Measurements from ENCODE around the gene RBCK1. TPM values are rescaled to one million over a fixed set of nuclear protein-coding genes. Genes with fewer than 3 reads are reported as not detected.
"Not testable (repeated sequence)": the region's sequence is repeated elsewhere in the genome, so short reads cannot be mapped to it uniquely, and the experiment has no call there.

The RBCK1 gene
- total RNA-seq, 1 experiment from 2014 or later = 208 TPM

GRCh38 chr20:434661-435419 lies 26.7 kb downstream of the RBCK1 start:
- DNase-seq (ENCODE audit: low spot score) = no peak

GRCh38 chr20:435558-435957 lies 27.5 kb downstream of the RBCK1 start:
- no peak for DNase-seq (ENCODE audit: low spot score)

DNA sequence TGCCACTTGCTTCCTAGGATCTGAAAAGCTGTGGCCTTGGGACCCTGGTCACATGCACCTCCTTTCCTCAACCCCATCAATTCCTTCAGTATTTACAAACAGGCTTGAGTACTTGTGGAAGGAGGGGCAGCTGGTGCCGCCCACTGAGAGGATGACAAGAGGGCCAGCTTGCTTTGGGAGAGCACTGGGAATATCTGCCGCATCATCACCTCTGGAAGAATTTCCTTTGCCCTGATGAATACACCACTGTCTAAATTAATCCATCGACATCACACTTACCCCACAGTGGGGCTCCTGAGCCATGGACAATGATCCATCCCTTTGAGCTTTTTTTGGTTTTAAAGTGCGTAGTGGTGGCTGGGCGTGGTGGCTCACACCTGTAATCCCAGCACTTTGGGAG lies 28.4 kb downstream of the RBCK1 start:
- no peak for DNase-seq (ENCODE audit: low spot score)

DNA sequence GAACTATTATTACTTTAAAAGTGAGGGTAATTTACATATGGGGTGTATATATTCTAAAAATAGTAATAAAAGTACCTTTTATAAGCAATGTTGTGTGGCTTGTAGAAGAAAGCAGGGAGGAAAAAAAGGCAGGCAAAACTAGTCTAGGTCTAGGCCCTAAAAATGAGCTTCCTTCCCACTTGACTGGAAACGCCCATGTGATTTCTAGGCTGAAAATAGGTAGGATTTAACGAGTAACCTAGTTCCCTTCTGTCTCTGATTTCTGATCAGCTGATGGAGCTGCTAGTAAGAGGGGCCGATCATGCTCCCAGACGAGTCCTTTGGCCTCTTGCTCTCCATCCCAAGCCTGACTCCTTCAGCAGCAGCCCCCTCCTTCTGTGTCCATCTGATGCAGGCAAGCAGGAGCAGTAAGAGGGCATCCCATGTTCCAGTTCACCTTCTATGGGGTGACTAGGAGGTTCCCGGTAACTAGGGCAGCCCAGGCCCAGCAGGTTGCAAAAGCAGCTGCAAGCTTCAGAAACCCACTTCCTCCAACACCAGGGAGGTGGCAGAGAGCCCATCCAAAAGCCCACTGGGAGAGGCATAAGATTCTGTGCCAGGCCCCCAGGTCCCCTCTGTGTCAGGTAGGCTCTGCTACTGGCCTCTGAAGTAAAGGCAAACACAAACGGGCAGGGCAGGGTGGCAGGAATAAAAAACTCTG lies 29.8 kb downstream of the RBCK1 start:
- no peak for DNase-seq (ENCODE audit: low spot score)

DNA sequence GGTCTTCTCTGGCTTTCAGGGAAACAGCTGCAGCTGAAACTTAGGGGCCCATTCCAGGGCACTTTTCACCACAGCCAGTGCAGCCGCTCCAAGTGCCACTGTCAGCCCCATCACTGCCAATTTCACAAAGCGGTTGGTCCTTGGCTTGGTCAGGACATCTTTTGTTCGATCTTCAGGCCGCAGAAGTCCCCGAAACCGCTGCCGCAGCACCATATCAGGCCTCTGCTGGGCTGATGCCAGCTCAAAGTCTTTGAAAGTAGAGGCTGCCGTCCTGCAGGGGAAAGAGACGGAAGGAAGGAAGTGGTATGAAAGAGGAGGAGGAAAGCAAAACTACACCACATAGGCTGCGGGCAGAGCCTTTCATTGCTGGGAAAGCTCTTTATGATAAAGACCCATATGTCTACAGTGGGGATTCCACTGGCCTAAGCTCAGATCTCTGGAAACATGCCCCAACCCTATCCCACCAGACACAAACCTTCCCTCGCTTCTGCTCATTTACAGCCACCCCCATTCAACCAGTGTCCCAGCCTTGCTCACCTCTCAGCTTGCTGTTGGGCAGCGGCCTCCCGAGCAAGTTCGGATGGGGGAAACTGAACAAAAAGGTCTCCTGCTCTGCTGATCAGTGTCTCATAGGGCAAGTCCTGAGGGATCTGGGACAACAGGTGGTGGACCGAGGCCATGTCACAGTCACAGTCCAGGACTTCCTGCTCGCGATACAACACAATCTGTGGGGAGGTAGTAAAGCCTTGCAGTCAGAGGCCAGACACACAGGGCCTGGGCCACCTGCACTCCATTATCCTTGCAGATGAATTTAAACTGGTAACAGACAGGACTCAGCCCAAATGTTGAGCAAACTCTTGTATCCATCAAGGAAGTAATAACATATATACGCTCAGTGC lies 30.7 kb downstream of the RBCK1 start:
- DNase-seq (ENCODE audit: low spot score) = no peak

GRCh38 chr20:440148-440547 lies 32.0 kb downstream of the RBCK1 start:
- no peak for DNase-seq (ENCODE audit: low spot score)

DNA sequence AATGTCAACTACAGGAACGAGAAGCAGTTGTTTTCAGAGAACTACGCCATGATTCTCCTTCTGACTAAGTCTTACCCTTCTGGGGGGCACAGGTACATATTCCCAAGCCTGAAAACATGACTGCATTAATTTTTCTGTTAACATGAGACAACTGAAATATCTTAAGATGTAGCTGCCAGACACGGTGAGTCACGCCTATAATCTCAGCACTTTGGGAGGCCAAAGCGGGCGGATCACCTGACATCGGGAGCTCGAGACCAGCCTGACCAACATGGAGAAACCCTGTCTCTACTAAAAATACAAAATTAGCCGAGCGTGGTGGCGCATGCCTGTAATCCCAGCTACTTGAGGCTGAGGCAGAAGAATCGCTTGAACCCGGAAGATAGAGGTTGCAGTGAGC lies 32.5 kb downstream of the RBCK1 start:
- DNase-seq (ENCODE audit: low spot score) = no peak

DNA sequence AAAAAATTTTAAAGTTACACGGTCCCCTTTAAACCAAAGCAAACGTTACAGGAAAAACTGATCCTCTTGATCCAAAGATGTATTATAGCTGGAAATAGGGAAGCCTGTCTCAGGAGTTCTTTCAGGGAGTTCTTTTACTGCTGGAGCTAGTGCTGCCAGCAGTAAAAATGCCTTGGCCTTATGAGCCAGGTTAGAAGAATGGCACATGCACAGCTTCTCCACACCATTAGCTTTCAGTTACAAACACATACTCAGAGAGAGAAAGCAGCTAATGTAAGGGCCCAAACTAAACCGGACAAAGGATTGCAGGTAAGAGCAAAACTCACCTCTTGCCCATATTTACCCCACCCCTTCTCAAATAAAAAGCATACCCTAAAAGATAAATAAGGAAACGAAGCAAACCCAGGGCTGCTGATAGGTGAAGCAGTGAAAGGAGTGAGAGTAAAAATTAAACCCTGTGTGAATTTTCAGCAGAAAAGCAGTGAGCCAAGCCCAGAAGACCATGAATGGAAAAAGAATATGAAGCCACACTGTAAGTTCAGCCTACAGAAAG lies 35.2 kb downstream of the RBCK1 start:
- no peak for DNase-seq (ENCODE audit: low spot score)

GRCh38 chr20:444117-444516 lies 36.0 kb downstream of the RBCK1 start:
- no peak for DNase-seq (ENCODE audit: low spot score)

DNA sequence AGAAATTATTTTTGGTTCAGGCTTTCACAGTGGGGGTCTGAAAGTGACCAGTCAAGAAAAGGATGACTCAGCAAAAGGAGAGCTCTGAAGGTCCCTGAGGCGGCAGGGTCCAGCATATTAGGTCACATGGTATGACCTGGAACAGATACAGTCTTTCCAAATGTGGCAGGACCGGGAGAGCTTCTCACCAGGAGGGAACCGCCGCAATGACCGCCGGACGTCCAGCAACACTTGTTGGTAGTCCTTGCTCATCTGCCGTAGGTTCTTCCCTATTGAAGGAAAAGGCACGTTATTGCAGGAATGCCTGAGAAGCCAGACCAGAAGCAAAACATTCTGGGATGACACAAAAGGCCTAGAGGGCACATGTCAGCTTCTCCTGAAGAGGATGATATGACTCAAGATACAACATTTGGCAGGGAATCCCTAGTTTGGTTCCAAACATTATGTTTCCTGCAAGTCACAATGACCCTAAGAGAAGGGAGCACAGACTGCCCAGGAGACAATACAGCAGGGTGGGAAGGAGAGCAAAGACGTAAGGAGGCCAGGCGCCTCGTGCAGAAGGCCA lies 36.8 kb downstream of the RBCK1 start:
- DNase-seq (ENCODE audit: low spot score) = no peak

GRCh38 chr20:445514-446336 lies 37.6 kb downstream of the RBCK1 start:
- DNase-seq (ENCODE audit: low spot score) = no peak

DNA sequence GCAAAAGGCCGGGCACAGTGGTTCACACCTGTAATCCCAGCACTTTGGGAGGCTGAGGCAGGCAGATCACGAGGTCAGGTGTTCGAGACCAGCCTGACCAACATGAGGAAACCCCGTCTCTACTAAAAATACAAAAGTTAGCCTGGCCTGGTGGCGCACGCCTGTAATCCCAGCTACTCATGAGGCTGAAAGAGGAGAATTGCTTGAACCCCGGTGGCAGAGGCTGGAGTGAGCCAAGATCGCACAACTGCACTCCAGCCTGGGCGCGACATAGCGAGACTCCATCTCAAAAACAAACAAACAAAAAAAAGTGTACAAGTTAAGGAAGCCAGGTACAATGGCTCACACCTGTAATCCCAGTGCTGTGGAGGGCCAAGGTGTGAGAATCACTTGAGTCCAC lies 43.9 kb downstream of the RBCK1 start:
- DNase-seq (ENCODE audit: low spot score) = not testable (repeated sequence)

GRCh38 chr20:454951-455350 lies 46.9 kb downstream of the RBCK1 start:
- peak; percentile 48 for DNase-seq (ENCODE audit: low spot score)

GRCh38 chr20:458776-459175 lies 50.7 kb downstream of the RBCK1 start:
- DNase-seq (ENCODE audit: low spot score) = no peak

GRCh38 chr20:460180-460579 lies 52.1 kb downstream of the RBCK1 start:
- DNase-seq (ENCODE audit: low spot score) = no peak

DNA sequence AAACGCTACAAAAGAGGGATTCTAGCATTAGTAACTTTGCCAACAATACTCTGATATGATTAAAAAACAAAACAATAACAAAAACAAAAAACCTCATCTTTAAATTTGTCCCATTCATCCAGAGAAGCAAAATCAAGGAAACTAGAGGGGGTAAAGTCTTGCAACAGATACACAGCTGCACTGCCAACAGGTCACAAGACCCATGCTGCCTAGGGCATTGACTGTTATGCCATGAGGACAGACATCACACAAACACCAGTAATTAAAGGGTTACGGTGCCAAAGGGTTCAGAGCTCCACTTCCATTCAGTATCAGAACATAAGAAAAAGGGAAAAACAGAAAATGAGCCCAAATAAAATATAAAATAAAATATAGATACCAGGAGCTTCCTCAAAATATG lies 52.6 kb downstream of the RBCK1 start:
- no peak for DNase-seq (ENCODE audit: low spot score)

DNA sequence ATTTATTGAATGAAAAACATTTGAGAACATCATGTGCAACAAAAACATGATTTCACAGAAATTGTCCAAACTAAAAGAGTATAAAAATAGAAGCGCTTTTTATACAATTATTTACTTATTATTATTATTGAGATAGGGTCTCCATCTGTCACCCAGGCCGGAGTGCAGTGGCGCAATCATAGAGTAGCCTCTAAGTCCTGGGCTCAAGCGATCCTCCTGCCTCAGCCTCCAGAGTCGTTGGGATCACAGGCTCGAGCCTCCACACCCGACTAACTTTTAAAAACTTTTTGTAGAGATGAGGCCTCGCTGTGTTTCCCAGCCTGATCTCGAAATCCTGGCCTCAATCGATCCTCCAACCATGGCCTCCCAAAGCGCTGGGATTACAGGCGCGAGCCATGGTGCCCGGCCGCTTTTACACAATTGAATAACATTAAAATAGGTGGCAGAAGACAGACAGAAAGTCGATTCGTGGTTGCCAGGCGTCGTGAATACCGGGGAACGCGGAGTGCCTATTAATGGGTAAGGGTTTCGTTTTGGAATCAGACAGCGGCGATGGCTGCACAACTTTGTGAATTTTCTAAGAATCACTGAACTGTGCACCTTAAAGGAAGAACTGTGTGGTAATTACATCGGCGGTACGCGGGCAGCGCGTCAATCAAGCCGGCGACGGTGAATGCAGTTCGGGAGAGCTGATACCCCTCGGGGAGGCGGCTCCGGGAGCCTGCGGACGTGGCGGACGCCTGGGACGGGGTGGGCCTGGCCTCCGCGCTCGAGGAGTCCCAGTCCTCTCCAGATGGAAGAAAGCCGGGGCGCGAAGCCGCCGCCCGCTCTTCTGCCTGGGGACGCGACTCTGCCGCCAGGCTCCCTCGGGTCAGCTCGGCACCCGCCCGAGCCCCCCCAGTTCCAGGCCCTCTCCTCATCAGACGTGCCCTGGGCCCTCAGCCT lies 53.4 kb downstream of the RBCK1 start:
- DNase-seq (ENCODE audit: low spot score) = peak; percentile 52

- peak; percentile 88 for DNase-seq (ENCODE audit: low spot score)
These were observed 54.3 kb downstream of the RBCK1 start, which contains the start of gene TBC1D20 for GRCh38 chr20:462199-462991. Gene TBC1D20 (minus strand): TSS chr20:462533. CDS start chr20:462405, 128 bp downstream.

DNA sequence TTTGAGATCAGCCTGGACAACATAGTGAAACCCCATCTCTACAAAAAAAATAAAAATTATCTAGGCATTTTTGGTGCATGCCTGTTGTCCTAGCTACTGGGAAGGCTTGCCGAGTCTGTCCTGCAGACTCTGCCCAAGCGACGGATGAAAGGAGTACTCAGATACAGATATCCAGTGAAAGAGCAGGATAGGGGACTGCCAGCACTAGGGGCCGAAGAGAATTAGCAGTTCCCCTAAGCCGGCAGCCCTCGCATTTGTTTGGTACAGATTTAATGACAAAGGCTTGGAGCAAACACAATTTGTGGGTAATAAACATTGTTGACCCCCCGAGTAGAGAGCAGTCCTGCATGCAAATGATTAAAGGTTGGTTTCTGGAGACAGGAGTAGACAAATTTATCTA lies 59.7 kb downstream of the RBCK1 start:
- no peak for DNase-seq (ENCODE audit: low spot score)

Data from HT-29 (cell line).